SK-N-SH treated with all-trans-retinoic acid at 6 μM for 48 hours (cell line): ENCODE measurements around the gene DENND1A.

Experiments used
- ATAC-seq: fragments of 200-7000 bp; cut with Tn5 transposase; 3 replicates; pipeline ENCODE4 v1.9.1; 2020; ENCODE audit warnings: mild to moderate bottlenecking, moderate library complexity
- ARNTL ChIP-seq: fragments of 450-650 bp; formaldehyde crosslinking; IDR thresholded peaks from 2 replicates; pipeline ENCODE4 v1.5.0; 2020; ENCODE audit warnings: low read depth, mild to moderate bottlenecking, moderate library complexity, borderline replicate concordance
- BACH2 ChIP-seq: fragments of 250-450 bp; sonication (Bioruptor Pico); IDR thresholded peaks from 2 replicates; pipeline ENCODE4 v1.9.0; 2021; ENCODE audit warnings: mild to moderate bottlenecking, borderline replicate concordance
- CREB5 ChIP-seq: fragments of 250-450 bp; sonication (Bioruptor Pico); IDR thresholded peaks from 2 replicates; pipeline ENCODE4 v1.5.1; 2020; ENCODE audit warnings: low read depth, mild to moderate bottlenecking, moderate library complexity
- CSDC2 ChIP-seq: fragments of 250-450 bp; sonication (Bioruptor Pico); IDR thresholded peaks from 2 replicates; pipeline ENCODE4 v1.5.0; 2020; ENCODE audit warnings: mild to moderate bottlenecking, moderate library complexity
- CSRNP3 ChIP-seq: fragments of 250-450 bp; sonication (Bioruptor Pico); IDR thresholded peaks from 2 replicates; pipeline ENCODE4 v1.5.1; 2021; ENCODE audit warnings: mild to moderate bottlenecking, moderate library complexity
- ESRRG ChIP-seq: fragments of 250-450 bp; sonication (Bioruptor Pico); IDR thresholded peaks from 2 replicates; pipeline ENCODE4 v1.6.1; 2021; ENCODE audit warnings: mild to moderate bottlenecking
- GLIS3 ChIP-seq: fragments of 250-450 bp; sonication (Bioruptor Pico); IDR thresholded peaks from 2 replicates; pipeline ENCODE4 v1.5.0; 2020; ENCODE audit warnings: mild to moderate bottlenecking, moderate library complexity
- ISL1 ChIP-seq: fragments of 250-450 bp; sonication (Bioruptor Pico); IDR thresholded peaks from 2 replicates; pipeline ENCODE4 v2.1.2; 2022; ENCODE audit warnings: mild to moderate bottlenecking, moderate library complexity
- OSR1 ChIP-seq: fragments of 250-450 bp; sonication (Bioruptor Pico); IDR thresholded peaks from 2 replicates; pipeline ENCODE4 v1.8.0; 2022; ENCODE audit warnings: moderate library complexity, mild to moderate bottlenecking, inconsistent platforms
- PATZ1 ChIP-seq: fragments of 250-450 bp; sonication (Bioruptor Pico); IDR thresholded peaks from 2 replicates; pipeline ENCODE4 v1.8.0; 2020; ENCODE audit warnings: mild to moderate bottlenecking, moderate library complexity, borderline replicate concordance
- POU6F1 ChIP-seq: fragments of 250-450 bp; sonication (Bioruptor Pico); IDR thresholded peaks from 2 replicates; pipeline ENCODE4 v1.8.0; 2021; ENCODE audit warnings: low read depth, mild to moderate bottlenecking, moderate library complexity, borderline replicate concordance
- PPARA ChIP-seq: fragments of 250-450 bp; sonication (Bioruptor Pico); IDR thresholded peaks from 2 replicates; pipeline ENCODE4 v1.5.0; 2020; ENCODE audit warnings: mild to moderate bottlenecking, borderline replicate concordance
- RARB ChIP-seq: fragments of 250-450 bp; sonication (Bioruptor Pico); IDR thresholded peaks from 2 replicates; pipeline ENCODE4 v1.8.0; 2021; ENCODE audit warnings: mild to moderate bottlenecking, moderate library complexity
- SNAI2 ChIP-seq: fragments of 250-450 bp; sonication (Bioruptor Pico); IDR thresholded peaks from 2 replicates; pipeline ENCODE4 v1.5.0; 2020; ENCODE audit warnings: mild to moderate bottlenecking, moderate library complexity
- TCF4 ChIP-seq: fragments of 250-450 bp; sonication (Bioruptor Pico); IDR thresholded peaks from 2 replicates; pipeline ENCODE4 v1.8.0; 2021; ENCODE audit warnings: mild to moderate bottlenecking, moderate library complexity, borderline replicate concordance
- TOX ChIP-seq: fragments of 250-450 bp; sonication (Bioruptor Pico); IDR thresholded peaks from 2 replicates; pipeline ENCODE4 v1.8.0; 2021; ENCODE audit warnings: mild to moderate bottlenecking, moderate library complexity, borderline replicate concordance
- TSHZ2 ChIP-seq: fragments of 250-450 bp; sonication (Bioruptor Pico); IDR thresholded peaks from 2 replicates; pipeline ENCODE4 v1.5.0; 2020; ENCODE audit warnings: mild to moderate bottlenecking, moderate library complexity
- ZC3H10 ChIP-seq: fragments of 250-450 bp; sonication (Bioruptor Pico); IDR thresholded peaks from 2 replicates; pipeline ENCODE4 v1.5.1; 2021; ENCODE audit warnings: mild to moderate bottlenecking, moderate library complexity
- ZFP3 ChIP-seq: fragments of 250-450 bp; sonication (Bioruptor Pico); IDR thresholded peaks from 2 replicates; pipeline ENCODE4 v1.5.0; 2020; ENCODE audit warnings: mild to moderate bottlenecking, moderate library complexity
- ZFP30 ChIP-seq: fragments of 450-650 bp; formaldehyde crosslinking; IDR thresholded peaks from 2 replicates; pipeline ENCODE4 v1.5.0; 2022; ENCODE audit warnings: mild to moderate bottlenecking, moderate library complexity
- ZNF565 ChIP-seq: fragments of 450-650 bp; formaldehyde crosslinking; conservative IDR thresholded peaks from 2 replicates; pipeline ENCODE4 v1.5.0; 2020; ENCODE audit warnings: low read depth, mild to moderate bottlenecking, moderate library complexity
- ZNF70 ChIP-seq: fragments of 450-650 bp; formaldehyde crosslinking; IDR thresholded peaks from 2 replicates; pipeline ENCODE4 v1.5.0; 2020; ENCODE audit warnings: mild to moderate bottlenecking, moderate library complexity
- ZNF8 ChIP-seq: fragments of 450-650 bp; formaldehyde crosslinking; IDR thresholded peaks from 2 replicates; pipeline ENCODE4 v1.5.0; 2020; ENCODE audit warnings: mild to moderate bottlenecking, moderate library complexity

The DENND1A gene

GRCh38 chr9:123528501-123528900, 401.4 kb downstream of the DENND1A start:
- no peak for ATAC-seq
- TF ChIP-seq ESRRG (CRISPR knock-in tag) (no peak), TCF4 (CRISPR knock-in tag) (no peak), ZC3H10 (CRISPR knock-in tag) (no peak), GLIS3 (CRISPR knock-in tag) (no peak), OSR1 (CRISPR knock-in tag) (no peak), ZNF565 (CRISPR knock-in tag) (no peak), POU6F1 (CRISPR knock-in tag) (no peak), ZNF70 (no peak), BACH2 (CRISPR knock-in tag) (no peak), ZNF8 (CRISPR knock-in tag) (no peak), PPARA (CRISPR knock-in tag) (no peak), ARNTL (CRISPR knock-in tag) (no peak), ISL1 (CRISPR knock-in tag) (no peak), TOX (CRISPR knock-in tag) (no peak), SNAI2 (CRISPR knock-in tag) (no peak), RARB (no peak), CSRNP3 (CRISPR knock-in tag) (no peak), TSHZ2 (no peak), ZFP3 (CRISPR knock-in tag) (no peak)

GRCh38 chr9:123527981-123528380, 401.9 kb downstream of the DENND1A start:
- TF ChIP-seq RARB, result no peak
- TF ChIP-seq BACH2 (CRISPR knock-in tag), result no peak
- no peak for TF ChIP-seq PATZ1 (CRISPR knock-in tag)
- no peak for TF ChIP-seq ZNF8 (CRISPR knock-in tag)
- no peak for TF ChIP-seq ESRRG (CRISPR knock-in tag)
- TF ChIP-seq TOX (CRISPR knock-in tag), result no peak

GRCh38 chr9:123525957-123526356, 404.0 kb downstream of the DENND1A start:
- ATAC-seq, result no peak
- TF ChIP-seq ZFP3 (CRISPR knock-in tag) (no peak), POU6F1 (CRISPR knock-in tag) (no peak), ESRRG (CRISPR knock-in tag) (no peak), RARB (no peak), CREB5 (no peak), CSDC2 (CRISPR knock-in tag) (no peak), ZFP30 (CRISPR knock-in tag) (no peak), TOX (CRISPR knock-in tag) (no peak), ARNTL (CRISPR knock-in tag) (no peak)
- TF ChIP-seq, all 23 proteins: peak for 0

More at GRCh38 chr9:123527981-123528380, 401.9 kb downstream of the DENND1A start:
- ATAC-seq, result no peak
